Measurements from ENCODE around the gene PRKAR1A.

DNA sequence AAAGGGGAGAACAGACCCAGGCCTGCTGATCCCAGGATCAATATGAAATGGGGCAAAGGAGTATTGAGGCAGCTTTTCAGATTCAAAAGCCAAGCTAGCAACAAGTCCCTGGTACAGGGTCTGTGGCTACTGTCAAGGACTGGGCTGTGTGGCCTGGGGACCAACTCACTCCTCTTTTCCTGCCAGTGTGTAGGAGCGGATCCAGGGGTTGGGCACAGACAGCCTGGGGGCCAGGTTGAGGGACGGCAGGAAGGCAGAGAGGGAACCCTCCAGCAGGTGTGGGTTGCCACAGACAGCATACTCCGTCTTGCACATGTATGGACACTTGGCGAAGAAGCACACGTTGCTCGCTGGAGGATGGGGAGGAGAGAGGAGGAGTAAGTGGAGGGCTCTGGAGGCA lies 29.6 kb downstream of the PRKAR1A start:
- TF ChIP-seq CTCF (IDR thresholded peaks at IDR 0.05) = no peak
- TF ChIP-seq POLR2A (IDR thresholded peaks at IDR 0.05) = no peak
- no peak for TF ChIP-seq EP300 (IDR thresholded peaks at IDR 0.05)
